Transverse colon (tissue), 4 donors: ENCODE data around the gene PSMA4.

Experiments used
- CTCF ChIP-seq, 5 experiments: fragments of 200-600 bp in 3 of 5; fragments of 450-650 bp in 2 of 5; sonication (generic) in 3 of 5; IDR thresholded peaks; 1 replicate in 2 of 5; 2 replicates in 3 of 5; pipeline ENCODE4 v1.5.1; 2016 to 2017; ENCODE audit warnings: antibody characterized with exemption in 5 of 5, inconsistent platforms in 3 of 5, mild to moderate bottlenecking in 2 of 5, moderate library complexity in 1 of 5
- POLR2AphosphoS5 ChIP-seq, 3 donors: sonication (generic); formaldehyde crosslinking; IDR thresholded peaks; one replicate each; pipeline ENCODE4 v1.6.1; 2016; ENCODE audit warnings: antibody characterized with exemption in 3 of 3

- TF ChIP-seq POLR2AphosphoS5 (IDR thresholded peaks at IDR 0.05) (no peak), CTCF (IDR thresholded peaks at IDR 0.05) (no peak)
These were observed 30.5 kb downstream of the PSMA4 start for GRCh38 chr15:78570710-78571109.
